Activated CD4-positive, alpha-beta T cell treated with anti-CD3 and anti-CD28 coated beads, Interleukin-2, Interleukin-6, amounts not matched to agents 100 ng/mL and 50 ng/mL, durations not matched to agents 16 hours and 8 hours (primary cell): ENCODE data around the gene CHRNA10.
"Not testable (repeated sequence)": the region's sequence is repeated elsewhere in the genome, so short reads cannot be mapped to it uniquely, and the experiment has no call there.

Experiments
- DNase-seq: peaks from one replicate; pipeline ENCODE4 v3.0.0-alpha.2; 2020

Gene CHRNA10

GRCh38 chr11:3664032-3664630 lies 7.1 kb downstream of the CHRNA10 start:
- DNase-seq = no peak

- DNase-seq = no peak
Measured at GRCh38 chr11:3662856-3663255, 8.3 kb downstream of the CHRNA10 start.

- DNase-seq = no peak
Measured at GRCh38 chr11:3660960-3661359, 10.2 kb downstream of the CHRNA10 start.

- no peak for DNase-seq
Measured at GRCh38 chr11:3659595-3660515, 11.3 kb downstream of the CHRNA10 start.

- no peak for DNase-seq
Measured at GRCh38 chr11:3658252-3658651, 12.9 kb downstream of the CHRNA10 start.

GRCh38 chr11:3657331-3657730 lies 13.9 kb downstream of the CHRNA10 start:
- not testable (repeated sequence) for DNase-seq

GRCh38 chr11:3655547-3655946 lies 15.6 kb downstream of the CHRNA10 start:
- no peak for DNase-seq

GRCh38 chr11:3652514-3652913 lies 18.7 kb downstream of the CHRNA10 start:
- not testable (repeated sequence) for DNase-seq

- not testable (repeated sequence) for DNase-seq
Measured at GRCh38 chr11:3649374-3649773, 21.8 kb downstream of the CHRNA10 start.

GRCh38 chr11:3648843-3649242 lies 22.3 kb downstream of the CHRNA10 start:
- not testable (repeated sequence) for DNase-seq

GRCh38 chr11:3645552-3645951 lies 25.6 kb downstream of the CHRNA10 start:
- DNase-seq = no peak

GRCh38 chr11:3644817-3645235 lies 26.4 kb downstream of the CHRNA10 start, which contains the start of gene ART1:
Gene ART1, plus strand, starts transcription at chr11:3645128. Its CDS starts 14,086 bp downstream, at chr11:3659214.
- no peak for DNase-seq

GRCh38 chr11:3643102-3643546 lies 28.1 kb downstream of the CHRNA10 start:
- DNase-seq = not testable (repeated sequence)

GRCh38 chr11:3642071-3642951 lies 28.9 kb downstream of the CHRNA10 start:
- peak; percentile 63 for DNase-seq

- DNase-seq = no peak
Measured at GRCh38 chr11:3641701-3642070, 29.5 kb downstream of the CHRNA10 start, which contains the start of gene ART5. Gene ART5, minus strand, starts transcription at chr11:3641992. Its CDS starts 130 bp downstream, at chr11:3641862.

- no peak for DNase-seq
Measured at GRCh38 chr11:3641191-3641590, 30.0 kb downstream of the CHRNA10 start.

GRCh38 chr11:3639841-3640240 lies 31.3 kb downstream of the CHRNA10 start:
- DNase-seq = no peak

- DNase-seq = no peak
Measured at GRCh38 chr11:3638513-3638912, 32.7 kb downstream of the CHRNA10 start.

- no peak for DNase-seq
Measured at GRCh38 chr11:3637201-3637600, 34.0 kb downstream of the CHRNA10 start.

GRCh38 chr11:3635641-3636375 lies 35.4 kb downstream of the CHRNA10 start:
- no peak for DNase-seq

- no peak for DNase-seq
Measured at GRCh38 chr11:3632070-3632660, 39.0 kb downstream of the CHRNA10 start.

- DNase-seq = no peak
Measured at GRCh38 chr11:3631331-3631730, 39.9 kb downstream of the CHRNA10 start.
